GM18505 (cell line): ENCODE results near the gene ELL3.
"Not testable (repeated sequence)": the region's sequence is repeated elsewhere in the genome, so short reads cannot be mapped to it uniquely, and the experiment has no call there.

Experiments
- ATAC-seq: cut with Tn5 transposase; IDR thresholded peaks from one replicate; pipeline ENCODE4 v1.9.1; 2021; ENCODE audit not compliant: unreplicated experiment
- POLR2A ChIP-seq: IDR thresholded peaks from 4 replicates; pipeline ENCODE4 v1.6.1; 2011; ENCODE audit warnings: borderline replicate concordance; ENCODE audit not compliant: insufficient read depth, insufficient read length; ENCODE audit errors: extremely low read depth

The ELL3 gene

GRCh38 chr15:43774062-43774461, 2.7 kb downstream of the ELL3 start:
- ATAC-seq = no peak
- no peak for TF ChIP-seq POLR2A

DNA sequence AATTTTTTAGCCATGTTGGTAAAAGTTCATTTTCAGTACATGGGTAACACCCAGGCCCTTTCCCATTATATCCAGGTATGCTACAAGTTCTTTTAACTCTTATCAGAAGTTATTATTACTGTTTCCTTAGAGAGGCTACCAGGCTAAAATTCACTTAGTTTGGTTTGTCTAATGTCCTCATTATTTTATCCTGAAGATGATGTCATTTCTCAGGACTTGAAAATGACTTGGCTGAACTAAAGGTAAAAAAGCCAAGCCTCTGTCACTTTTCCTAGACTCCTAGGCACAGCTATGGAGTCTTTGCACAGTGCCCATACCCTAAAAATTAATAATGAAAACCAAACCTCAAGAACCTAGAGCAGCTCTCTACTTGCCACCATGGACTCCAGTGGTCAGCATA, 4.1 kb downstream of the ELL3 start:
- ATAC-seq = no peak
- no peak for TF ChIP-seq POLR2A

- no peak for ATAC-seq
- TF ChIP-seq POLR2A = no peak
Measured at GRCh38 chr15:43771816-43772215, 5.0 kb downstream of the ELL3 start.

- TF ChIP-seq POLR2A = no peak
- ATAC-seq = no peak
Measured at GRCh38 chr15:43769584-43770228, 7.1 kb downstream of the ELL3 start.

DNA sequence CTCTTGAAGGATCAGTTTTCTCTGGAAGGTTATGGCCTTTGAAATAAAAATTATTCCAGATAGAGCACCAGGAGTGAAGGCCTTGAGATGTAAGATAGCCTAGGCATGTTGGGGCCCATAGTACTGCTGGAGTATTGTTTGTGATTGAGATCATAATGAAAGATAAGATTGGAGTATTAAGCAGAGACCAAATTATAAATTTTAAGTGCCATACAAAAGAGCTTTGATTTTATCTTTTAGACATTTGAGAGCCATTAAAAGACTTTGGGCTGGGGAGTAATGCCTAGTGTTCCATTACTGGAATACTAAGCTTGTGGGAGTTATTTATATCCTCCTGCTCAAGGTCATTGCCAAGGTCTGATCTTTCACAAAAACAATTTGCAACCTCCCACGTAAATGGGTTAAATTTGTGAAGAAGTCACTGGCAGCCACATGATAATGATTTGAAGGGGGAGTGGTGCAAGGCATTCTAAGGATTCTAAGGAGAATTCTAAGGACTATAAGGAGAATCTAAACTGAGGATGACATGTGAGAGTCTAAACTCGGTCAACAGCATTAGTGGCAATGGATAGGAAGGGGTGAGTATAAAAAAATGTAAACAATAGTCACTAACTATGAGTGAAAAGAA, 12.8 kb downstream of the ELL3 start:
- no peak for ATAC-seq
- no peak for TF ChIP-seq POLR2A

DNA sequence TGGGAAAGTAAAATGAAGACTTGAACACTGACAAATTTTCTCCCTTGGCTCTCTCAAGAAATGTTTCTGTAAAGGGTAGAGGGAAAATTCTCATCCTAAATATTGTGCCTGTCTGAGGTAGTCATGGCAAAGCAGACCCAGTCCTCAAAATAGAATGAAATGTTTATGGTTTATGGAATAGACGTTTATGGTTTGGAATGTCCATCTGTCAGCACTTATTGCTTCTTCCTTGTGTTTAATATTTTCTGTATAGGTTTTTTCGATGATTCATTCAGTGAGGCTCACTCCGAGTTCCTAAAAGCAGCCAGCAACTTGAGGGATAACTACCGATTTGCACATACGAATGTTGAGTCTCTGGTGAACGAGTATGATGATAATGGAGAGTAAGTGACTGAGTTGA, 13.9 kb downstream of the ELL3 start:
- no peak for TF ChIP-seq POLR2A
- ATAC-seq = no peak

DNA sequence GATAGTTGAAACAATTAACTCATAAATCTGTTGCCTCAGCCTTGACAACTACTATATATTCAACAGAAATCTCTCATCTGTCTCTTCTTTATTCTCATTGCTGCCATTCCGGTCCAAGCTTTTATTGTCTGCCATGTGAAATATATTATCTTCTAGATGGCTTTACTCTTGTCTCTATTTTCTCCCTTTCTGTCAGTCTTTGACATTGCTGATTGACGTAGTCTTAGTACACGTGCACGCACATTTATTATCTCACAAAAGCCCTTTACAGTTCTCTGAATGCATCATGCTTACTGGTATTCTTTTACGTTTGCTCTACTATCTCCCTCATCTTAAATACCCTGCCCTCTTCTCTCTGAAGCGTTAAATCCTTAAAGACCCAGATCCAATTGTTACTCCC, 24.9 kb downstream of the ELL3 start:
- TF ChIP-seq POLR2A = no peak
- ATAC-seq = no peak

DNA sequence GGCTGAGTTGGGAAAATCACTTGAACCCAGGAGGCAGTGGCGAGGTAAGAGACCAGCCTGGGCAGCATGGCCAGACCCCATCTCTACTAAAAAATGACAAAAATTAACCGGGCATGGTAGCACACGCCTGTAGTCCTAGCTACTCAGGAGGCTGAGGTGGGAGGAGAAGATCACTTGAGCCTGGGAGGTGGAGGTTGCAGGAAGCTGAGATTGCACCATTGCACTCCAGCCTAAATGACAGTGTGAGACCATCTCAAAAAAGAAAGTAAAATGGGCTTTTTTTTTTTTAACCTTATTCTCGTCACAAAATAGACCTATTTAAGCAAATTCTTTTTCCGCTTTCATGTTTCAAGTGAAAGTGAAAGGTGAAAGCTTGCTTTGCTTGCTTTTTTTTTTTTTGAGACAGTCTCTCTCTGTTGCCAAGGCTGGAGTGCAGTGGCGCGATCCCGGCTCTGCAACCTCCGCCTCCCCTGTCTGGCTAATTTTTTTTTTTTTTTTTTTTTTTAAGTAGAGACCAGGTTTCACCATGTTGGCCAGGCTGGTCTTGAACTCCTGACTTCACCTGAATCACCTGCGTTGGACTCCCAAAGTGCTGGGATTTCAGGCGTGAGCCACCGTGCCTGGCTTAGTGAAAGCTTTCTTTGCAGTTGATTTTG, 26.9 kb downstream of the ELL3 start:
- no peak for TF ChIP-seq POLR2A
- no peak for ATAC-seq

DNA sequence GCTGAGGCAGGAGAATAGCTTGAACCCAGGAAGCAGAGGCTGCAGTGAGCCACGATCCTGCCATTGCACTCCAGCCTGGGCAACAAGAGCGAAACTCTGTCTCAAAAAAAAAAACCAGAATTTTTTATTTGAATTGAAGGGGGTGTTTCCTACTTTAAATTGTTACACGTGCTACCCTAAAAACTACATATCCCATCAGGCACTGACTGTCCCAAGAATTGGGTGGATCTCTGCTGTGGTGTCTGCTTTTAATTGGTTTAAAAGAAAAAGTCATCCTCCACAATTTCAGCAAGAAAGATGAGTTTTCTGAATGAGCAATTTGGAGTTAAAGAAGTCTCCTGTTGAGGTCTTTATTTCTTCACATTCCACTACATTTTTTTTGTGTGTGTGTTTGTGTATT, 28.4 kb downstream of the ELL3 start:
- no peak for TF ChIP-seq POLR2A
- no peak for ATAC-seq

- ATAC-seq = not testable (repeated sequence)
Measured at GRCh38 chr15:43746903-43747309, 29.9 kb downstream of the ELL3 start.

- peak; percentile 86 for TF ChIP-seq POLR2A
- ATAC-seq = peak; percentile 69
Measured at GRCh38 chr15:43746245-43746902, 30.4 kb downstream of the ELL3 start, which contains the start of gene PDIA3. Gene PDIA3 (plus strand): TSS chr15:43746438. CDS start chr15:43746540, 102 bp downstream.

GRCh38 chr15:43735416-43735815, 41.4 kb downstream of the ELL3 start:
- no peak for TF ChIP-seq POLR2A
- ATAC-seq = no peak

DNA sequence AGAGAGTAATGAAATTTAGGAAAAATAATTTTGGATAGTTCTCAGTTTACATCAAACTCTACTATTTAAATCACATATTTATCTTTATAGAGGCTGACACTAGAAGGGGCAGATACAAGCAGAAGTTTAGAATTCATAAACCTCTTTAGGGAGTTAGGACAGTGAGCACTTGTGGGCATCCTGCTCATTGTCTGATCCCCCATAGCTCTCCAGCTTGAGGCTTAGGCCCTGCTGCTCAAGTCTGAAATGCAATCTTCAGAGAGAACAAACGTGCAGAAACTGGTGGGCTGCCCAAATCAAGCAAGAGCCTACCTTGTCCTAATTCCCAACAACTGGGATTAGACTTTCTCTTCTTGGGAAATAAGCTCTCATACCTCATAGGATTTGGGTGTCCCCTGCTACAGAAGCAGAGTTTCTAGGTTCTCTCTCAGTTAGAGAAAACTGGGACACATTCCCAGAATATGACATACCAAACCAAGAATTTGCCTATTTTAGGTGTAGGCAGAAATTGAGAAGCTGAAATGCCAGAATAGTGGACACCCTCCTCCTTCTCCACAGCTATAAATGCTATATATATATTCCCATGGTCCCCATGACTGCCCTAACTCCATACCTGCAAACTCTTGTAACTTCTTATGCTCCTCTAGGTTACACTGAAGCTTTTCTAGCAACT, 48.6 kb downstream of the ELL3 start:
- not testable (repeated sequence) for ATAC-seq

DNA sequence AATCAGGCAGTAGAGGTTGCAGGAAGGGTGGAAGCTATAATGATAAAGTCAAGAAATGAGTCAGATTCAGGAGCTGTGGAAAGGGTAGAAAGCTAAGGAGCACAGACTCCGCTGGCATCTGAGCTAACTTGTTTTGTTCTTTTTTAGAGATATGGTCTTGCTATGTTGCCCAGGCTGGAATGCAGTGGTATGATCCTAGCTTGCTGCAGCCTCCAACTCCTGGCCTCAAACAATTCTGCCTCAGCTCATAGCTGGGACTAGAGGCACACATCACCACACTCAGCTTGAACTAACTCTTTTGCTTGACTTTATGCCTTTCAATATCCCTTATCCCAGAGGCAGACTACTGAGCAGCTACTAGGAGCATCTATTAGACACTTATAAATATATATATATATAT, 50.5 kb downstream of the ELL3 start:
- ATAC-seq = not testable (repeated sequence)

DNA sequence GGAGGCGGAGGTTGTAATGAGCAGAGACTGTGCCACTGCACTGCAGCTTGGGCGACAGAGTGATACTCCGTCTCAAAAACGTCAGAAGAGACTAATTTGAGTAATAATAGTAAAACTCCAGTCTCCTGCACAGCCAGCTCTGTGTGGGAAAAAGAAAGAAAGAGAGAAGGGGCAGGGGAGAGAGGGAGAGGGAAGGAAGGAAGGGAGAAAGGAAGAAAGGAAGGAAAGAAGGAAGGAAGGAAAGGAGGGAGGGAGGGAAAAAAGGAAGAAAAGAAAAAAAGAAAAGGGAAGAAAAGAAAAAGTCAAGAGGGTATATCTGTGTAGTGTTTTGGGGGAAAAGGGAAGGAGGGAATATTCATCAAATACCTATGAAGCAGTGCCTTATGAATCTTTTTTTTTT, 53.6 kb downstream of the ELL3 start:
- TF ChIP-seq POLR2A = no peak
- ATAC-seq = no peak
